Measurements from ENCODE around the gene MAPKAP1. TPM values are rescaled to one million over a fixed set of nuclear protein-coding genes. Genes with fewer than 3 reads are reported as not detected.

MAPKAP1 gene
- total RNA-seq, 1 donor from 2014 or later = 63.4 TPM

DNA sequence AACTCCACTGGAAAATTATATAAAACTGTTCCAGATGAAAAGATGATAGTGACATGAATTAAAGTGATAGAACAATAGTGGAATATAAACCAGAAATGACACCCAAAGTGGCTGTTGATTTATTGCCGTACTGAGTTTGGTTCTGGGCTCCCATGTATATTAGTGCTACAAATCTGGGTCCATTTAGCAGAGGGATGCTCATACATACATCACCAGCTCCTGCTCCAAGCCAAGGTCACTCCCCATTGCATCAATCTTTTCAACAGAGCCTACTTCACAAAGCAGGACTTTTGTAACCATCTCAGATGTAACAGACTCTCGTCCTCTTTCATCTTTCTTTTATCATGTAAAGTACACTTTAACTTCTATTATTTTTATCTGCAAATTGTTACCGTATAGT lies 236.8 kb downstream of the MAPKAP1 start:
- no peaks in the 10 kb centered on the region for H3K36me3 Mint-ChIP-seq (ENCODE audit: low read depth)
- H3K27ac Mint-ChIP-seq (ENCODE audit: unreplicated experiment) = no peak overlapping the region
- no peaks in the 10 kb centered on the region for H3K9me3 Mint-ChIP-seq
- H3K4me3 Mint-ChIP-seq = no peak overlapping the region
- H3K4me1 Mint-ChIP-seq = peaks cover 38% of the 10 kb centered on the region
- TF ChIP-seq, protein P1, sequence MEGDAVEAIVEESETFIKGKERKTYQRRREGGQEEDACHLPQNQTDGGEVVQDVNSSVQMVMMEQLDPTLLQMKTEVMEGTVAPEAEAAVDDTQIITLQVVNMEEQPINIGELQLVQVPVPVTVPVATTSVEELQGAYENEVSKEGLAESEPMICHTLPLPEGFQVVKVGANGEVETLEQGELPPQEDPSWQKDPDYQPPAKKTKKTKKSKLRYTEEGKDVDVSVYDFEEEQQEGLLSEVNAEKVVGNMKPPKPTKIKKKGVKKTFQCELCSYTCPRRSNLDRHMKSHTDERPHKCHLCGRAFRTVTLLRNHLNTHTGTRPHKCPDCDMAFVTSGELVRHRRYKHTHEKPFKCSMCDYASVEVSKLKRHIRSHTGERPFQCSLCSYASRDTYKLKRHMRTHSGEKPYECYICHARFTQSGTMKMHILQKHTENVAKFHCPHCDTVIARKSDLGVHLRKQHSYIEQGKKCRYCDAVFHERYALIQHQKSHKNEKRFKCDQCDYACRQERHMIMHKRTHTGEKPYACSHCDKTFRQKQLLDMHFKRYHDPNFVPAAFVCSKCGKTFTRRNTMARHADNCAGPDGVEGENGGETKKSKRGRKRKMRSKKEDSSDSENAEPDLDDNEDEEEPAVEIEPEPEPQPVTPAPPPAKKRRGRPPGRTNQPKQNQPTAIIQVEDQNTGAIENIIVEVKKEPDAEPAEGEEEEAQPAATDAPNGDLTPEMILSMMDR (conservative IDR thresholded peaks at IDR 0.05) = no peak
- H3K27me3 Mint-ChIP-seq (ENCODE audit: low read depth) = no peaks in the 10 kb centered on the region
- DNase-seq (ENCODE audit: low read depth, low spot score) = no peak

DNA sequence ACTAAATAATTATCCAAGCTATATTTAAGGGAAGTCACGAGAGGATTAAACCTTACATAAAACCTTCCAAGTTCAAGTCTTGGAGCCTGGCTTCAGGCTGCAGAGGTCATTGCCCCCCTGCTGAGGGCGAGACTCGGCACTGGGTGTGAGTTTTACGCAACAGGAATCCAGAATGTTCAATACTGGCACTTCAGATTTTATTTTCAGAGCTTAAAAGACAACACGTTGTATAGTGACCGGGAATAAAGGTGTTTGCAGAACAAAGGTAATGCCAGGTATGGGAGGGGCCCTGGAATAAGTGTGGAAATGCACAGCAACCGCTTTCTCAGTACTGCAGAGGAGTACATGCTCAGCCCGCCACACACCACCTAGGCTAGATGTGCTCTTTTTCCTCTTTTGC lies 238.4 kb downstream of the MAPKAP1 start:
- Mint-ChIP-seq H3K9me3 (no peaks in the 10 kb centered on the region), H3K27ac (ENCODE audit: unreplicated experiment) (peak overlapping the region; percentile 57), H3K36me3 (ENCODE audit: low read depth) (no peaks in the 10 kb centered on the region), H3K27me3 (ENCODE audit: low read depth) (no peaks in the 10 kb centered on the region), H3K4me3 (no peak overlapping the region), H3K4me1 (peaks cover 28% of the 10 kb centered on the region)
- no peak for DNase-seq (ENCODE audit: low read depth, low spot score)
- TF ChIP-seq, protein P1 (conservative IDR thresholded peaks at IDR 0.05) = no peak

DNA sequence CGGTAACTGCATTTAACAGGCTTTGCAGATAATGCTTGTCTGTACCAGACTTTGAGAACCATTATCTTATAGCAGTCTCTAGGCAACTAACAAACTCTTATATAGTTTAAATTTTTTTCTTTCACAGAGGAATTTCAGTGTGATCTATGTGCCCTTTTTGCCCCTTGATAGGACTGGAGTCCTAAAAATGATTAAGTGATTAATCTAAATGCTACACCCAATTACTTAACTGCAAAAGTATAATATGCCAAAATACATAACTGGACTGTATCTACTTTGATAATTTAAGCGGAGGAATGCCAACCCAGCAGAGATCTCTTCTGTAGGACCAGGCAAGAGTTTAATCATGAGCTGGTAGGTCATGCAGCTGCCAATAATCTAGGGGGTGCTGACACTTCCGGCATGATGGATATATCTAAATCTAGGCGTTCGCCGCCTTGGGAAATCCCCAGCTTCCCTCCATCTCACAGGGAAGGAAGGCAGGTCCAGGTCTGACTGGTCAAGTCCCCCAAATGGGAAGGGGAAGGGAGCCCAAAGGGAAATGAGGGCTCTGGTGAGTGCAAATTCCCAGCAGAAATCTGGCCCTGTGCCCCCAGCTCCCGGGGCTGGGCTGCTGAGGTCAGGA lies 239.8 kb downstream of the MAPKAP1 start:
- Mint-ChIP-seq H3K27me3 (ENCODE audit: low read depth) (no peaks in the 10 kb centered on the region), H3K4me1 (peaks cover 30% of the 10 kb centered on the region), H3K27ac (ENCODE audit: unreplicated experiment) (no peak overlapping the region), H3K36me3 (ENCODE audit: low read depth) (no peaks in the 10 kb centered on the region), H3K4me3 (no peak overlapping the region), H3K9me3 (no peaks in the 10 kb centered on the region)
- no peak for DNase-seq (ENCODE audit: low read depth, low spot score)
- TF ChIP-seq, protein P1 (conservative IDR thresholded peaks at IDR 0.05) = no peak

DNA sequence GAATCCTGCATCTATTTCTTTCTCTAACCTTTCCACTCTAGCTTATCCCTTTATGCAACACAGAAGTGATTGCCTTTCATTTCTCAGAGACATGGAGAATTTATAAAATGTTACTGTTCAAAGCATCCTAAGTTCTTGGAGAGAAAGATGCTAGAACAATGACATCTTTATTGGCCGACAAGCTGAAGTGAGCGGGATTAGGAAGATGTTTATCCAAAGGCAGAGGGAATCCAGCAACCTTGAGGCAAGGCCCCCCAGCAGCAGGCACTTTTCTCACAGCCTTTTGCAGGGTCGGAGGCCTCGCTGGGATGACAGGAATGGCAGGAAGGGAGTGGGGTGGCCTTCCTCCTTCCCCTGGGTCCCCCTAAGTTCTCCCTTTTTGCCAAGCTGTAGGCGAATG lies 240.6 kb downstream of the MAPKAP1 start:
- TF ChIP-seq, protein P1 (conservative IDR thresholded peaks at IDR 0.05) = no peak
- Mint-ChIP-seq H3K4me3 (no peak overlapping the region), H3K4me1 (peaks cover 31% of the 10 kb centered on the region), H3K36me3 (ENCODE audit: low read depth) (no peaks in the 10 kb centered on the region), H3K9me3 (no peaks in the 10 kb centered on the region), H3K27ac (ENCODE audit: unreplicated experiment) (no peak overlapping the region), H3K27me3 (ENCODE audit: low read depth) (no peaks in the 10 kb centered on the region)
- DNase-seq (ENCODE audit: low read depth, low spot score) = no peak

DNA sequence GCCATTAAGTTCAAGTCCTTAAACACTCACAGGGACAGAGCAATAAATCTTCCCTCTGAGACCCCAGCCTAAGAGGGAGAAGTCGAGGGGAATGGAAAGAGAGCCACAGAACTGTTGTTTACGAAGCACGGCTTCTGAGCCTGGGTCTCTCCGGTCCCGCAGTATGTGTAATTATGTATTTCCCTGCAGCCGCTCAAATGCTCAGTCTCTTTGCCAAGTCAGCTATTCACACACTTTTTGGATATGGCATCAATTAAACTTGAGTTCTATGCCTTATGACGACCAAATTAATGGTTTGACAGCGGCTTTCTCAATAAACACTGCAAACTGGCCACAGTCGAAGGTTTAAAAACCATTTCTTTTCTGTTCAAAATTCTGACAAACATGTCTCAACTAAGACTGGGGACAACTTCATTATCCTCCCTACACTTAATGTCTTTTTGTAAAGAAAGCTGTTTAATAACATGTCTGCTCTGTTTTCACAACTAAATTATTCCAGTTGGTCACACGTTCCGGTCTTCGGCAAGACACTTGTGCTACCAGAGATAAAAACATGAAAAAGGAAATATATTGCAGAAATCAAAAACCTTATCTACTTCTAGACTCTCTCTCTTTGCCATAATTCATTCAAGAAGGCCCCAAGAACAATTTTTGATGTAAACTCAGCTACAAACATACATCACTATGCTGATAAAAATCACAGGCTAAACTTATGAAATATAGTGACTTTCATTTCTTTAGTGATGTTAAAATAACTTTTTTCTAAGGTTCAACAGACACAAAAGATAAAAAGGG lies 242.2 kb downstream of the MAPKAP1 start:
- TF ChIP-seq, protein P1 (conservative IDR thresholded peaks at IDR 0.05) = no peak
- Mint-ChIP-seq H3K27ac (ENCODE audit: unreplicated experiment) (no peak overlapping the region), H3K36me3 (ENCODE audit: low read depth) (peaks cover 3% of the 10 kb centered on the region), H3K4me1 (peaks cover 37% of the 10 kb centered on the region), H3K4me3 (no peak overlapping the region), H3K27me3 (ENCODE audit: low read depth) (no peaks in the 10 kb centered on the region), H3K9me3 (no peaks in the 10 kb centered on the region)
- no peak for DNase-seq (ENCODE audit: low read depth, low spot score)

All from neural crest cell (in vitro differentiated cells).